HepG2 (cell line): Measurements from ENCODE around the gene DCLK1. TPM values are rescaled to one million over a fixed set of nuclear protein-coding genes. Genes with fewer than 3 reads are reported as not detected.

Experiments used
- ATAC-seq: fragments of 200-7000 bp; cut with Tn5 transposase; 3 replicates; pipeline ENCODE4 v1.9.1; 2020; ENCODE audit warnings: mild to moderate bottlenecking, moderate library complexity
- BruUV-seq: library from RNA; stranded (reverse); fragments of 400-500 nt; replicated peaks from 2 replicates; lab custom pipeline; 2021; lab: Mats Ljungman, UMichigan
- CTCF ChIA-PET: fragments of 300-600 bp; formaldehyde crosslinking; extraction: SDS; loops from one replicate; lab custom pipeline; 2021; ENCODE audit warnings: low total read pairs, inconsistent platforms, low intra/inter-chr PET ratio; lab: Yijun Ruan, JAX
- POLR2A ChIA-PET: fragments of 350-600 bp; sonication (Branson Sonifier 250); formaldehyde crosslinking; loops from one replicate; lab custom pipeline; 2020; ENCODE audit warnings: antibody characterized with exemption, inconsistent platforms; lab: Yijun Ruan, JAX
- DNase-seq: peaks from one replicate; pipeline ENCODE4 v3.0.0-alpha.2; 2015; ENCODE audit warnings: low spot score
- FAIRE-seq: peaks from 3 replicates; lab custom pipeline; 2011; peaks lifted over from hg19 to GRCh38; lab: Jason Lieb, UNC
- H2AFZ ChIP-seq: one replicate; pipeline ENCODE4 v1.6.1; 2011; ENCODE audit warnings: low read length, inconsistent platforms
- H3K27ac ChIP-seq: fragments of 300-600 bp; 3 replicates; pipeline ENCODE4 v1.8.0; 2011; ENCODE audit warnings: mixed run types, mild to moderate bottlenecking, mixed read lengths, low read length, inconsistent platforms; ENCODE audit not compliant: insufficient read depth; ENCODE audit errors: extremely low read length
- H3K27me3 ChIP-seq, 2 experiments: fragments of 200-600 bp in 1 of 2; 2 replicates in 1 of 2; 3 replicates in 1 of 2; pipeline versions ENCODE4 v1.6.0 to v1.8.0; 2011; ENCODE audit warnings: low read length in 2 of 2, mild to moderate bottlenecking in 2 of 2, moderate library complexity in 2 of 2, inconsistent platforms in 1 of 2; ENCODE audit not compliant: insufficient read depth in 2 of 2, control insufficient read depth in 1 of 2
- H3K36me3 ChIP-seq, 2 experiments: fragments of 200-600 bp in 1 of 2; replicated peaks in 1 of 2; 2 replicates in 1 of 2; 3 replicates in 1 of 2; pipeline versions ENCODE4 v1.5.1 to v1.8.0; 2011; ENCODE audit warnings: low read length in 2 of 2, inconsistent platforms in 1 of 2; ENCODE audit not compliant: insufficient read depth in 2 of 2, control insufficient read depth in 1 of 2
- H3K4me1 ChIP-seq: 2 replicates; pipeline ENCODE4 v1.5.1; 2012; ENCODE audit warnings: low read length, inconsistent platforms; ENCODE audit not compliant: insufficient read depth
- H3K4me2 ChIP-seq: 2 replicates; pipeline ENCODE4 v1.6.0; 2011; ENCODE audit warnings: low read depth, low read length, inconsistent platforms
- H3K4me3 ChIP-seq, 3 experiments: fragments of 200-600 bp in 1 of 3; sonication (generic), shearing (Covaris generic) in 1 of 3; replicated peaks in 1 of 3; 2 replicates each; pipeline ENCODE4 v1.5.1; 2011 to 2016; ENCODE audit warnings: low read length in 3 of 3, inconsistent platforms in 2 of 3, low read depth in 2 of 3, mild to moderate bottlenecking in 2 of 3, control low read depth in 1 of 3, mixed read lengths in 1 of 3; ENCODE audit not compliant: insufficient read depth in 1 of 3
- H3K79me2 ChIP-seq: one replicate; pipeline ENCODE4 v1.6.1; 2011; ENCODE audit warnings: low read length, inconsistent platforms; ENCODE audit not compliant: insufficient read depth
- H3K9ac ChIP-seq: 2 replicates; pipeline ENCODE4 v1.6.0; 2011; ENCODE audit warnings: mild to moderate bottlenecking, low read depth, low read length, inconsistent platforms; ENCODE audit not compliant: insufficient read depth
- H3K9me3 ChIP-seq: 2 replicates; pipeline ENCODE4 v1.5.1; 2012; ENCODE audit warnings: mild to moderate bottlenecking, low read length
- H4K20me1 ChIP-seq: 2 replicates; pipeline ENCODE4 v1.6.0; 2011; ENCODE audit warnings: inconsistent platforms, mild to moderate bottlenecking, low read length, moderate library complexity; ENCODE audit not compliant: insufficient read depth
- HNRNPLL ChIP-seq: fragments of 200-400 bp; formaldehyde crosslinking; IDR thresholded peaks from 2 replicates; pipeline ENCODE4 v1.6.1; 2017; ENCODE audit warnings: mild to moderate bottlenecking, low read depth, low read length; ENCODE audit not compliant: poor library complexity, severe bottlenecking
- ISX ChIP-seq: sonication (generic); formaldehyde crosslinking; conservative IDR thresholded peaks from 2 replicates; pipeline ENCODE4 v1.5.0; 2020; ENCODE audit warnings: missing genetic modification reagents
- MXI1 ChIP-seq: IDR thresholded peaks from 3 replicates; pipeline ENCODE4 v1.6.1; 2012; ENCODE audit warnings: low read depth, low read length, inconsistent platforms, borderline replicate concordance
- SMYD3 ChIP-seq: sonication (generic); formaldehyde crosslinking; IDR thresholded peaks from 2 replicates; pipeline ENCODE4 v1.8.1; 2023; ENCODE audit warnings: mild to moderate bottlenecking, missing genetic modification reagents
- SNAI1 ChIP-seq: sonication (generic); formaldehyde crosslinking; IDR thresholded peaks from 2 replicates; pipeline ENCODE4 v1.5.0; 2020; ENCODE audit warnings: mild to moderate bottlenecking, missing genetic modification reagents, borderline replicate concordance
- YEATS4 ChIP-seq: sonication (generic); formaldehyde crosslinking; IDR thresholded peaks from 2 replicates; pipeline ENCODE4 v1.4.0; 2020; ENCODE audit warnings: missing genetic modification reagents, borderline replicate concordance
- ZNF20 ChIP-seq: sonication (generic); formaldehyde crosslinking; IDR thresholded peaks from 2 replicates; pipeline ENCODE4 v1.4.0; 2020; ENCODE audit warnings: mild to moderate bottlenecking, moderate library complexity, missing genetic modification reagents
- ZNF468 ChIP-seq: sonication (generic); formaldehyde crosslinking; IDR thresholded peaks from 2 replicates; pipeline ENCODE4 v1.8.0; 2022; ENCODE audit warnings: mild to moderate bottlenecking, moderate library complexity, missing genetic modification reagents
- ZNF496 ChIP-seq: sonication (generic); formaldehyde crosslinking; IDR thresholded peaks from 2 replicates; pipeline ENCODE4 v1.8.1; 2023; ENCODE audit warnings: mild to moderate bottlenecking, moderate library complexity, missing genetic modification reagents; ENCODE audit not compliant: insufficient replicate concordance
- ZNF619 ChIP-seq: sonication (generic); formaldehyde crosslinking; IDR thresholded peaks from 2 replicates; pipeline ENCODE4 v1.4.0; 2020; ENCODE audit warnings: mild to moderate bottlenecking, missing genetic modification reagents
- ZNF670 ChIP-seq: sonication (generic); formaldehyde crosslinking; IDR thresholded peaks from 2 replicates; pipeline ENCODE4 v1.8.0; 2022; ENCODE audit warnings: mild to moderate bottlenecking, missing genetic modification reagents, borderline replicate concordance
- WGBS: methylation state at CpG from one replicate; pipeline ENCODE4 v1.1.6; 2017; ENCODE audit warnings: low lambda C conversion rate; 5-methylcytosine and 5-hydroxymethylcytosine counted together
- in situ Hi-C: cut with HindIII; loops from 2 replicates; pipeline ENCODE4 v1.10.0; 2017; ENCODE audit warnings: low pct_unique_long_range_greater_than_20kb; ENCODE audit not compliant: extremely low pct_ligation_motif_present
- intact Hi-C: fragments of 100-400 bp; cut with micrococcal nuclease; formaldehyde crosslinking; loops from one replicate; pipeline ENCODE4 v1.10.0; 2022; ENCODE audit not compliant: unreplicated experiment
- polyA plus RNA-seq, 8 experiments: library from polyadenylated mRNA; depleted of rRNA in 3 of 8; stranded (reverse) in 7 of 8; unstranded in 1 of 8; fragments of >200 nt; fragmentation: Illumina TruSeq in 4 of 8; extraction: Trizol in 4 of 8; gene quantifications; 2 replicates each; pipeline versions ENCODE4 v1.2.1 to v1.2.3, GENCODE V29; 2011 to 2016; ENCODE audit warnings: low read depth in 4 of 8, missing spikeins in 1 of 8, mixed read lengths in 1 of 8; ENCODE audit not compliant: insufficient read depth in 1 of 8
- total RNA-seq, 5 experiments: library from RNA; depleted of rRNA; stranded (reverse); fragments of >200 nt; fragmentation: Illumina TruSeq; extraction: Trizol; gene quantifications; 2 replicates each; pipeline ENCODE4 v1.2.3, GENCODE V29; 2016; ENCODE audit warnings: low read depth in 1 of 5
- TF ChIP-seq, protein P1 (sequence below): IDR thresholded peaks from 2 replicates; pipeline ENCODE4 v1.6.1; 2018; ENCODE audit warnings: missing genetic modification reagents, mild to moderate bottlenecking, missing compliant biosample characterization

The DCLK1 gene
- total and polyA plus RNA-seq, 2 of the 13 experiments (the other 11 are each of a cell fraction or from before 2014, with no cell fraction given): not detected

DNA sequence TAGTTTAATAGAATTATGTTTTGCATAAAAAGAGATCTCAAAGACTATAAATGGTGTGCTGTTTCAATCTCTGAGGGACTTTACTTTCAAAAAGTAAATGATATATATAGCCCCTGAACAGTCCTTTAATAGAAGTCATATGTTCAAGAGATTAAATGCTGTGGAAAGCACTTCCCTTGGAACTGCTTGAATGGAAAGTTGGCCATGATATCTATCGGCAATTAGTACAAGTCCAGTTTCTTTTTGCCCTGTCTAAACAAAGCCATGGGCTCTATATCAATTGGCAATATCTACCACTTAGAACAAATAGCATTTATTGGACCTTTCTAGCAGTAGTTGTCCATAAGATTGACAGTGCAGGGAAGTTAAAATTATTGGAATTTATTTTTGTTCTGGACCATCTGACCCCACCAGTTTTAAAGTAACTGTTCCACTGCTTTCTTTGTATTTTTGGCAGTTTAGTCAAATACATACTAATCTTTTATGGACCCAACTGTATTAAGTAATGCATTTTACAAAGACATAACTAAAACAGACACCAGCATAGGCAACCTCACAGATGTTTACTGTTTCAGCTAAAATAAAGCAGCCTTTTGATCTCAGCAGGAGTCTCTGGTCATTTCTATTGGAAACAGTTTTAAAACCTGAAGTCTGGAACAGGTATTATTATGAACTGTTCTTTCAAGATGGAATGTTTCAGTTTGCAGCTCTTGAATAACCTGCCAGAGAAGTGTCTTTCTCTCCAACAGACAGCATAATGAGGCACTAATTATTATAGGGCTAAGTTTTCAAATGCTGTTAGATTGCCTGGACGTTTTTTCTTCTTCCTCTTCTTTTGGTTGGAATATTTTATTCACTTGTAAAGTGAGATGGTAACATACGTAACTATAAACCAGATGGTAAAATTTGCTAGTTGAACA, 282.6 kb downstream of the DCLK1 start:
- H3K9ac ChIP-seq: no peak overlapping the region
- in situ Hi-C loops (no loop called here), intact Hi-C loops (no loop called here)
- H3K4me1 ChIP-seq: no peaks in the 10 kb centered on the region
- ChIA-PET POLR2A (no interaction called here), CTCF (no interaction called here)
- 0 out of 5 replicates have a peak, but pooled peaks cover 0 to 4% of the 10 kb centered on the region in 2 experiments for H3K27me3 ChIP-seq
- H3K9me3 ChIP-seq: no peaks in the 10 kb centered on the region
- H3K4me3 ChIP-seq: no peak overlapping the region
- no peak for FAIRE-seq
- no peak overlapping the region for H3K27ac ChIP-seq
- TF ChIP-seq ISX (CRISPR knock-in tag) (no peak), ZNF670 (CRISPR knock-in tag) (no peak), ZNF496 (CRISPR knock-in tag) (no peak), ZNF619 (CRISPR knock-in tag) (no peak), HNRNPLL (no peak), SMYD3 (CRISPR knock-in tag) (no peak), YEATS4 (CRISPR knock-in tag) (no peak), SNAI1 (no peak), ZNF20 (CRISPR knock-in tag) (no peak), ZNF468 (CRISPR knock-in tag) (no peak), MXI1 (no peak)
- TF ChIP-seq, protein P1, sequence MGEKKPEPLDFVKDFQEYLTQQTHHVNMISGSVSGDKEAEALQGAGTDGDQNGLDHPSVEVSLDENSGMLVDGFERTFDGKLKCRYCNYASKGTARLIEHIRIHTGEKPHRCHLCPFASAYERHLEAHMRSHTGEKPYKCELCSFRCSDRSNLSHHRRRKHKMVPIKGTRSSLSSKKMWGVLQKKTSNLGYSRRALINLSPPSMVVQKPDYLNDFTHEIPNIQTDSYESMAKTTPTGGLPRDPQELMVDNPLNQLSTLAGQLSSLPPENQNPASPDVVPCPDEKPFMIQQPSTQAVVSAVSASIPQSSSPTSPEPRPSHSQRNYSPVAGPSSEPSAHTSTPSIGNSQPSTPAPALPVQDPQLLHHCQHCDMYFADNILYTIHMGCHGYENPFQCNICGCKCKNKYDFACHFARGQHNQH (CRISPR knock-in tag): no peak
- ATAC-seq: no peak
- H3K79me2 ChIP-seq: no peaks in the 10 kb centered on the region
- BruUV-seq: no TSS peak
- 12% methylated on average over 3 of the region's 3 CpGs for WGBS
- no peak overlapping the region for H2AFZ ChIP-seq
- no peaks in the 10 kb centered on the region for H3K36me3 ChIP-seq
- no peaks in the 10 kb centered on the region for H4K20me1 ChIP-seq
- DNase-seq: no peak
- no peak overlapping the region for H3K4me2 ChIP-seq
